ENCODE measurements around the gene ZBTB45.

Gene ZBTB45
- 4.1 to 13.3 reads per million in 2 donors for total RNA-seq

DNA sequence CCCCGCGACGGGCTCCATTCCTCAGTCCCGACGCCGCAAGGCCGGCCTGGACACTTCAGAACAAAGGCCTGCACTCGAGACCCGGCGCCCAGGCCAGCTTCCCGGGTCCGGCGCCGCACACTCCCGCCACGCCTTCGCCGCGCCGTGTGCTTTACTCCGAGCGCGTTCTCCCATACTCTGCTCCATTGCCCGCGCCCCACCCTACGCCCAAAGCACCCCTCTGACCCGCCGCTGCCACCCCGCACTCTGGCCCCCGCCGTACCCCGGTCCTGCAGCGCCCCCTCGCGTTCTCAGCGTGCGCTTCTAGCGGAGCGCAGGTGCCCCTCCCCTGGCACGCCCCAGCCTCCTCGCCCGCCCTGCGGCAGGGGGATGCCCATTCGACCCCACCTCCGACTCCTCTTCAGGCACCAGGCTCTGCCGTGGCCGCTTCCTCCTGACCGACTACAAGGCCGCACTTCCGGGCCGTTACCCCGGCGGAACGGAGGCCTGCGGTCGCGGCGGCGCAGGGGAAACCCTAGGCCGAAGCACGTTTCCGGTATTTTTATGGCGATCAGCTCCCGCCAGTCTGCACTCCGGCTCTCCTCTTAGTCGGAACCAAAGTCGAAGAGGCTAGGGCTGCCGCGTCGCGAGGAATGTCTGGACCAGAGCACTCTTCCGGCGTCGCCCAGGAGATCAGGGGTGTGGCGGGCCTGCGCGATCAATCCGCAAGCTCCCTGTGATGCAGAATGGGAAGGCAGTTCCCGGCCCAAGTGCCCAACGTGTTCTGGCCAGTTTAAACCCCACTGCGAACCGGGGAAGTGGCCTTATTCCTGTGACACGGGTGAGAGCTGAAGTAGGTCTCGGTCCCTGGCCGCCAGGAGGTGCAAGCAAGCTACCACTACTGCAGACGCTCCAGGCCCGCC lies at the start of gene ZBTB45:
Gene ZBTB45, minus strand, starts transcription at position 456 of the 902 bp plus-strand sequence. CDS start 2,137 bp downstream, outside the sequence.
- DNase-seq = peak; percentile 91

DNA sequence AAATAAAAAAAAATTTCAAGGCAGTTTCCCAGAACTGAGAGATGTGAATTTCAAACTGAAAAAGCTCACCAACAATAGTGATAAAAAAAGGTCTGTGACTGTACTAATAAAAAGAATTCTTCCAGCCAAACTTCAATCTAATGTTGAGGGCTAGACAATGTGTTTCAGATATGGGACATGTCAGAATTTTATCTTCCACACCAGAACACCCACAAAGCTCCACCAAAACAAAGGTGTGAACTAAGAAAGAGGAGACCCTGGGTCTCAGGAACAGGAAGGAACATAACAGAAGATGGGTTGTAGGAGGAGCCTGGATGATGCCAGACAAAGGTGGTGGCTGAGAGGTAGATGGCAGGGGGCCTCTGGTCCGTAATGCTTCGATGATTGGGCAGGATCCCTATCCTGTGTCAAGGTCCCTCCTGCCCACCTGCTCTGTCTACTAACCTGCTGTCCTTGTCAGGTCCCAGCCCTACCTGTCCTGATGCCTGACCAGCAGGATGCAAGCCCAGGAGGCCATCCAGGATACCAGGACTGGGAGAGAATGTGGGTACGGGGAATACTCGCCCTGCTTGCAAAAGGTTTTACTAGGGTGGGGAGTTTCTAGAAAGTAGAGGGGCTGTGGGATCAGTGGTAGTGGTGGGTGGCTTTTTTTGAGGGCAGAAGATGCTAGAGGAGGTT lies 49.0 kb upstream of the ZBTB45 start:
- DNase-seq = no peak

DNA sequence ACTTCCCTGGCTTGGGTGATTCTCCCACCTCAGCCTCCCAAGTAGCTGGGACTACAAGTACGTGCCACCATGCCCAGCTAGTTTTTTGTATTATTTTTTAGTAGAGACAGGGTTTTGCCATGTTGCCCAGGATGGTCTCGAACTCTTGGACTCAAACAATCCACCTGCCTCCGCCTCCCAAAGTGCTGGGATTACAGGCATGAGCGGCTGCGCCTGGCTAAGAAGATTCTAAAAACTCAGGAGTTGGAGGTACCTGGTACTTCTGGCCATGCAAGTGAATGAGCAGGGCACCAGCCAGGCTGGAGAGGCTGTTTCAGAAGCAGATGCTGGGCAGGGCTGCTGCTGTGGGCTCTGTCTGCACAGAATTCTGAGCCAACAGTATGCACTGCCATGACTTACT lies 47.4 kb upstream of the ZBTB45 start:
- DNase-seq = no peak

DNA sequence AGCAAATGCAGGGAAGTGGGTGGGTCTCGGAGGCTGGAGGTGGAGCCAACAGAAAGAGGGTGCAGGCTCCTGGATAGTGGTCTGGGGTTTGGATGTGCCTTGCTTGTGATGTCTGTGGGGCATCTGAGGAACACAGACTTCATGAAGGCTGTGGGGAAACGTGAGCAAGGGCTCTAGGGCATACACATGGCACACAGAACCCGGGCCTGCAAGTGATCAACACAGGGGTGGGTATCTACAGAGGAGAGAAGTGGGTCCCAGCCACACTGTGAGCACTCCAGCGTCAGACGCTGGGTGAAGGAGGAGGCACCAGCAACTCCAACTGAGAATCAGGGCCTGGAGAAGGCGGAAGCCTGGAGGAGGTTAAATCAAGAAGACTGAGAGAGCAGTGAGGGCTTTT lies 44.2 kb upstream of the ZBTB45 start:
- DNase-seq = no peak

DNA sequence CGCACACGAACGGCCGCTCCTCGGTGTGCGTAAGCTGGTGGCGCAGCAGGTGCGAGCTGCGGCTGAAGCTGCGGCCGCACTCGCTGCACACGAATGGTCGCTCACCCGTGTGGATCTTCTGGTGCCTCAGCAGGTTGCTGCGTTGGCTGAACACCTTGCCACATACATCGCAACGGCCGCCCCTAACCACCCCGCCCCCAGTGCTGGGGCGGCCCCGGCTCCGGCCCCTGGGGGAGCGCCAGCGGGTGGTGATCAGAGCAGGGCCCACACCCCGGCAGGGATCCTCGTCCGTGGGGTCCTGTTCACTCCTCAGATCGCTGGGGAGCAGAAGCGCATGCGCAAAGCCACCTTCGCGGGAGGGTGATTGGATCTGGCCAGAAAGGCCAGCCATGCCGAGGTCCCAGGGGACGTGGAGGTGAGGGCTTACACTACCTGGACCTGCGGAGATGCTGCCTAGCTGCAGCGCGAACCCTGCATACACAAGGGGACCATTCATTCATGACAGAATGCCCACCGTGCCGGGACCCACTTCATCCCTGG lies 43.5 kb upstream of the ZBTB45 start:
- DNase-seq = no peak

DNA sequence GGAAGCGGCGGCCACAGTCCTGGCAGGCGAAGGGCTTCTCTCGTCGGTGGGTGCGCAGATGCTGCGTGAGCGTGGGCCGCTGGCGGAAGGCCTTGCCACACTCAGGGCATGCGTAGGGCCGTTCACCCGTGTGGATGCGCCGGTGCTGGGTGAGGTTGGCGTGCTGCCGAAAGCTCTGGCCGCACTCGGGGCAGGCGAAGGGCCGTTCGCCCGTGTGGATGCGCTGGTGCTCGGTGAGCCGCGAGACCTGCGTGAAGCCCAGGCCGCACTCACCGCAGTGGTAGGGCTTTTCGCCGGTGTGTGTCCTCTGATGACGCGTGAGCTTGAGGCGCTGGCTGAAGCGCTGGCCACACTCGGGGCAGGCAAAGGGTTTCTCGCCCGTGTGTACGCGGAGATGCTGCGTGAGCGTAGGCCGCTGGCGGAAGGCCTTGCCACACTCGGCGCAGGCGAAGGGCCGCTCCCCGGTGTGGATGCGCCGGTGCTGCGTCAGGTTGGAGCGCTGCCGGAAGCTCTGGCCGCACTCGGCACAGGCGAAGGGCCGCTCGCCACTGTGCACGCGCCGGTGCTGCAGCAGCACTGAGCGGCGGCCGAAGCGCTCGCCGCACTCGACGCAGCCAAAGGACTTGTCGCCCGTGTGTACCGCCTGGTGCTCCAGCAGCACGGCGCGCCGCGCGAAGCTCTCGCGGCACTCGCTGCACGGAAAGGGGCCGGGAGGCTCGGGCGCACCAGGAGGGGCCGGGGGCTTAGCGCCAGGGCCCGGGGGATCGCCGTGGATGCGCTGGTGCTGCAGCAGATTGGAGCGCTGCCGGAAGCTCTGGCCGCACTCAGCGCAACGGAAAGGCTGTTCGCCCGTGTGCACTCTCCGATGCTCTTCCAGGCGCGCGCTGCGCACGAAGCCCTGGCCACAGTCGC lies 42.8 kb upstream of the ZBTB45 start:
- no peak for DNase-seq

DNA sequence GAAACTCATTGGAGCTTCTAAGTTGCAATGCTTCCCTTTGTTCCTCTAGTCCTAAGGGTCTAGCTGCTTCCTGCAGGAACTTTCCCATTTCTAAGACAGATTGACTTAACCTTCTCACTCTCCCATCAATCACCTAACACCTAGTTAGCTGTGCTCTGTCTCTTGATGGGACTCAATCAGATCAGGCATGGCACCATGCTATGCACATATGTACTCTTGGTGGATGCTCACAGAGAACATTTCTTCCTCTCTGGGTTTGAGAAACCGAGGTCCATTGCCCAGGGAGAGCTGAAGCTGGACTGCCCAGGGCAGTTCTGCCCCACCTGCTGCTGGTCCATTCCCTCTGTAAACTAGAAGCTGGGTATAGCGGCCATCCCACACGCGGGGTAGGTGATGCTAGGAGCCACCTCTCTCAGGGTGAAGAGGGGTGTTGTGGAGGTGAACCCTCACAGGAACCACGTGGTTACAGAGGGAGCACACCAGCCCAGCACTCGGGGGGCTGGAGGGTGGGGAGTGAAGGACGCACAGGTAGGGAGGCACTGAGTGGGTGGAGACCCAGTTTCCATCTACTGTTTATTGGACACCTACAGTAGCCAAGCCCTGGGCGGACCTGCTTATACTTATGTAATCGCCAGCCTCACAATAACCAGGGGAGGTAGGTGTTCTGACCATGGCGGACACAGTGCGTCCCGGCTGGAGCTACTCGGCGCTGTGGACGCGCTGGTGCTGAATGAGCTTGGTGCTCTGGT lies 41.9 kb upstream of the ZBTB45 start:
- no peak for DNase-seq

DNA sequence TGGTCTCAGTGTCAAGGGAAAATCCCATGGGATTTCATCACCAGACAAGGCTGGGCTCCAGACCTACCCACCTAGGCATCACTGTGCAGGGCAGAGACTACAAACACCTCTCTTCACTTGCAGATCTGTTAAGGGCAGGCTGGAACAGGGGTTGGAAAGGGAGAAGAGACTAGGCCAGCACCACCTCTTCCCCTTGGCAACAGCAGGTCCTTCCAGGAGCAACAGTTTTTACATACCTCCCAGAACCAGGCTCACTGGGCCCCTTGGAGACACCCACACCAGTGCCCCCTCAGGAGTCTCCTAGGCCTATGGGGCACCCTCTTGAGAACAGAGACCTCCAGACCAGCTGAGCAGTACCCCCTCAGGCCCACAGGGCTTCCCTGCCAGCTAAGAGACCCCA lies 41.3 kb upstream of the ZBTB45 start:
- DNase-seq = no peak

DNA sequence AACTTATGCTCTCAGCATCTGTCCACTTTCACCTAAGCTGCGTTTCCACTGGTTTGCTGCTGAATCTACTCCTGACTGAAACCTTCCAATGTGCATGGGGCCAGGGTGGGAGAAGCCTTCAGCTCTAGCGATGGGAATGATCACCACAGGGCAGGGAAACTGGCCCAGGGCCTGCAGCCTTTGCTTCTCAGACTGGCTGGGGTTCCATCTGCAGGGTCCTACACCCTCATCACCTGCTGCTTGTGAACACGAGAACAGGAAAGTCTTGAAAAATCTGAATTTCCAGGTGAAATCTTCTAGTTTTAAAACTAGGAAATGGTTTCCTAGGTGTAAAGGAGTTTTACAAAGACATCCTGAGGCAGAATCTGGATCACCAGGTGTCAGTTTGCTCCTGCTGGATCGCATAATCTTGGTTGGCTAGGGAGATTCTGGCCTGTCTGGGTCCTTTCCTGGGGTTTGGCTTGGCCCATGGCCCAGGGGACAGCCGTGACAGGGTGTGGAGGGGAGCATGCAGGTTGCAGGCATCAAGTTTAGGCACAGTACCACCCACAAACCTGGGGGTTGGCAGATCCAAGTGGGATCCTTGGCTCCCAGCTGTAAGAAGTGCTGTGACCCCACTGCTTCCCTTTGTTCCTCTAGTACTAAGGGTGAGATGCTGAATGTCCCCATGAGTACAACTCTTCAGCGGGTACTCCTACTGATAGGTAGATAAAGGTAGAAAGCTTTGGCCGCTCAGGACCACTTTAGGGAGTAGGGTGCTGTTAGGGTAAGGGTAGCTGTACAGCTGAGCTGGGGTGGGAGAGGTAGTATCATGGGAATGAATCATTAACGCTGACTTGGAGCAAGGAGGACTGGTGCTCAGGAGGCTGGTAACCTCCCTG lies 40.6 kb upstream of the ZBTB45 start:
- DNase-seq = no peak

DNA sequence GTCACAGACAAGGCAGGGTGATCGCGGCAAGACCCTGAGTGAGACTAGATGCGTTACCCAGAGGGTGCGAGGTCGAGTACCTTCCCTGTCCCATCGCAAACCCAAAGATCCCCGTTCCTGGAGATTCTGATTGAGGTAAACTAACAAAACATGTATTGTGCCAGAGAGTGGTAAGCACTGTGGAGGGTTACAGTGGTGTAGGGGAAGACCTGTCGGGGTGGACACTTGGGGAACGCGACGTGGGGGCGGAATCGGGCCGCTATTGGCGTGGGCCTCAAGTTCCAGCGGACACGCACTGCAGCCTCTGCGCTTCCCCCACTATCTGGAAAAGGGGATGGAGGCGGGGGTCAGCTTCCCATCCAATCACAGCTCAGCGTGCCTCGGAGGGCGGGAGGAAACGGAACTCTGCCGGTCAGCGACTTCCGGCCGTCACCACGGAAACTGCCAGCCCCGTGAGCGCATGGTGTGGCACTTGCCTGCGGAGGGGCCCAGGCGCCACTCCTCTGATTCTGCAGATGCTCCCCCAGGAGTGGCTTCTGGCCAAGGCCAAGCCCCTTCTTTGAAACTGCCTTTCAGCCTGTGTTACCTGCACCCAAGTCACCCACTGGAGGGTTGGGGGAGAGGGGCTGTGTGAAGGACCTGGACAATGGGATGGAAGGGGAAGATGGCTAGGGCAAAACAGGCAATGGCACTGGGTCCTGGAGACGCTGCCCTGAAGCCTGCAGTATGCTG lies 39.8 kb upstream of the ZBTB45 start:
- DNase-seq = no peak

DNA sequence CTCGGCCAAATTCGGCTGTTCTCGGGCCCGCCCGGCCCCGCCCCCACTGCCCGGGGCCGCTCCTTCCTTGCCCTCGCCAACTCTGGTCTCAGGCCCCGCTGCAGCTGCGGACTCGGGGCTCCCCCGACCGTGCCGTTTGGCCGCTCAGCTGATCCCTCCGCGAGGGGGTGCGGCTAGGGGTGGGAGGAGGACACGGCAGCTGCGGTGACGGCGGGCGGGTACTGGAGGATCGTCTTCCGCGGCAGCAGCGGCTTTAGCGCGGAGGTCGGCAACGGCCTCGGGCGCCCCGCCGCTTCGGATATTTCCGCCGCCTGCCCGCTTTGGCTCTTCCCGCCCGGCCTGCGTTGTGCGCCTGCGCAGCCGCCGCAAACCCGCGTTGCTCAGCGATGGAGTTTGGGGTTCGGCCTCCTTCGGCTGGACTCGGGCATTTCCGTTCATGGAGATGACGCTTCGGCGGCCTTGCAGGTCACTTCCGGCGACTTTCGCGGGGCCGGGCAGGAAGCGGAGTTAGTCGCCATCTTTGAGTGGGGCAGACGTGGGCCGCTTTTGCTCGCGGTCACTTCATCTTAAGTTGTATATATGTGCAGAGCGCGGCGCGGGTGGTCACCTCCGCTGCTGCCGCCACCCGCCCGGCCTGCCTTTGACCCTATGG lies 39.1 kb upstream of the ZBTB45 start:
- peak; percentile 99 for DNase-seq

DNA sequence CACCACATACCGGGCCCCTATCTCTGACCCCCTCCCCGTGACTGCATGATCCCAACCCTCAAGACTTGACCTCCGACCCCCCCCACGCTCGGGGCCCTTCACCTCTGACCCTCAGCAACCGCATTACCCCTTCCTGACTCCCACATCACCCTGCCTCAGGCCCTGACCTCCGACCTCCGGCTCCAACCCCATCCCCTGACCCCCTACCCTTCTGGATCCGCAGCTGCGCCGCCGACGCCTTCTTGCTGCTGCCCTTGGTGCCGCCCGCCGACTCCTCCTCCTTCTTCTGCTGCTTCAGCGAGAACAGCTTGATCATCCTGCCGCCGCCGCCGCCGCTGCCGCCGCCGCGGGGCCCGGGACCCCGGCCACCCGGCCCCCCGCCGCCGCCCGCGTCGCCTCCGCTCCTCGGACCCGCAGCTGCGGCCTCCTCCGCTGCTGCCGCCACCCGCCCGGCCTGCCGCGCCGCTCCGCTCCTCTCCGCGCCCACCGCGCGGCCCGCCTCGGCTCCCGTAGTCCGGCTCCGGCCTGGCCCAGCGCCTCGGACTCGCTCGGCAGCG lies 38.5 kb upstream of the ZBTB45 start, which contains the start of gene UBE2M:
Gene UBE2M, minus strand, starts transcription at position 546 of the 557 bp plus-strand sequence. Its CDS starts 230 bp downstream, at position 316.
- DNase-seq = peak; percentile 51

DNA sequence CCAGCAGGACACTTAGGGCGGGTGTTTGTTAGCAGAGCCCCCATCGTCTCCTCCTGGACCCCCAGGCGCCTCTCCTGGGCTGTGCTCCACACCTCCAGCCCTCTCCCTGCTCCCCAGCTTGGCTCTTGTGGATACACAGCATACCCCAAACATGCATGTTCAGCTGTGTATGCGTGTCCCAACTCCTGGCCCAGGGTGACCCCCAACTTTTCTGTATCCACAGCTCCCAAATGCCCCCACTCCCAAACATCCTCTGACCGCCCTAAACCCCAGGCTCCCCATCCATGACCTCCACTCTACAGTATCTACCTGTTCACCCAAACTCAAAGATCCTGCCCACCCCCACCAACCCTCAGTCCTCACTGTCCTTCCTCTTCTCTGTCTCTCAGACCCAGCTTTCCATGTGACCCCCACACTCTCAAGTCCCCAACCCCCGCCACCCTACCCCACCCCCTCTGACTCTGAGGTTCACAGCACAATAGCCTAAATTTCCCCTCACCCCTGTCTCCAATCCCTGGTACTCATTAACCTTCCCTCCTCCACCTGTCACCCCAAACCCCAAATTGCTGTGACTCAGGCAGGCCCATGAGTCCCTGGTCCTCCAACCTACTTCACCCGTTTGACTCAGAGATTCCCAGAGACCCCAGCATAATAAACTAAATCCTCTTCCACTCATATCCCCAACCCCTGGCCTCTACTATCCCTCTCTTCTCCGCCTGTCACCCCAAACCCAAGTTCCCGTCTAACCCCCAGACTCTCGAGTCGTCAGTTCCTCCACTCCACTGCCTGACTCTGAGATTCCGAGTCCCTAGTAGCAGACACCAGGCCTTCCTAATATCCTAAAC lies 37.8 kb upstream of the ZBTB45 start:
- DNase-seq = no peak

DNA sequence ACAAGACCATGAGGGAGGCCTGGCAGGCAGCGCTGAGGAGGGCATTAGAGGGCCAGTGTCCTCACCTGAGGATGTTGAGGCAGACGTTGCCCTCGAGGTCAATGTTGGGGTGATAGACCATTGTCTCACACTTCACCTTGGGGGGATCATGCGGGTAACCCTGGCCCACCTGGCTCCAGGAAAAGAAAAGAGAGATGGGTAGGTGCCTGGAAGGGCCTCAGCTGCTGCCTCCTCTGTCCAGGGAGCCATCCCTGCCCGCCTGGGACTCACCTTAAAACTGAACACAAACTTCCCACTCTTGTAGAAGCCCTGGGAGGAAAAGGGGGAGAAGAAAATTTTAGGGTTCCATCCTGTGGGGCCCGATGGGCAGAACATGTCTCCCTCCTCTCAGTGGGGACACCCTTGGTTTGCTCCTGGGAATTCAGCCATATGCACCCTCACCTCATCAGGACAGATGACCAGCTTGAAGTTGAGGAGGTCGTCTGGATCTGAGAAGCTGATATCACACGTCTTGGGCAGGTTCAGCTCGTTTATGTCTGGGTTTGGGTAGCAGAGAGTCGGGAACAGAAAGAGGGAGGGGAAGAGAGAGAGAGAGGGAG lies 37.1 kb upstream of the ZBTB45 start:
- DNase-seq = no peak

DNA sequence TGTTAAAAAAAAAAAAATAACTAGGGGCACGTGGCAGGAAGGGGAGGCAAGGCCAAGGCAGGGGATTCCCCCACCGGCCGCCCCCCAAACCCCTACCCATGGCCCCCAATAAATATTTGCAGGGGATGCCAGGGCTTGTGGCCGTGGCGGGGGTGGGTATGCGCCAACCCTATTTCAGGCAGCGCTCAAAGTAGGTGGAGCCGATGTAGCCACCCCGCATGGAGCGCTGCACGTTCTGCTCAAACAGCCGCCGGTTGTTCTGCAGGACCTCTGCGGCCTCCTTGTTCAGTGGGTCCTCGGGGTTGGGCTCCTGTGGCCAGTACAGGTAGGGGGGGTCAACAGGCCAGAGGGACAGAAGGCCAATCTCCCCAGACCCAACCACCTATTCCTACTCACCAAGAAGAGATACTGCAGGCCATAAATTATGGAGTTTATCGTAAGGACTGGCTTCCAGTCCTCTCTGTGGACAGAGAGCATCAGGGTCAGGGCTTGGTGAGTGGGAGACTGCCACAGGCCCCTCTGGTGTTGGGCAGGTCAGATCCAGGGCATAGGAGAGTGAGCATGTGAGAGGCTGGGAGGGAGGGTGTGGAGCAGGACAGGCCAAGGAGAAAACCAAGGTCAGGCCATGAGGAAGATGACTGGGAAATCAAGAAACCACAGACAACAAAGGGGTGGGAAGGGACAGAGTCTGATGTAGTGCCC lies 36.5 kb upstream of the ZBTB45 start:
- no peak for DNase-seq

DNA sequence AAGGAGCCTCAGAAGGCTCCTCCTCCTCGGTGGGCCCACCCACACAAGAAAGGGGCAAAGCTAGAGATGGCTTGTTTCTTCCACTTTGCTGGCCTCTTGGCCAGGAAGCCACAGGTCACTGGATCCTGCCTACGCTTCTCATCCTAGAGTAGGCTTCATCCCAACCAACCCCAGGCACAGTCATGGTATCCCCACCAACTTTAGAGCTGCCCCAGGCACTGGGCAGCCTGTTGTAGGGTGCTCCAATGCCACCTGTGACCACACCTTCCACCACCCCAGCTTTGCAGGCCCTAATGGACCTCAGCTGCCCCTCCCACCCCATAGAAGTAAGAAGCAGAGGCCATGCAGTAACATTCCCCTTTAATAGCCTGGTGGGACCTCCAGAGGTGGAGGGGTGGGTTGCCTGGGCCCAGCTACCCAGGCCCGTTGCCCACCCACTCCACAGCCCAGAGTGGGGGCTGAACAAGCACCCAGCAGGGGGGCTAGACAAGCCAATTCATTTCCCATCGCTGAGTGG lies 35.8 kb upstream of the ZBTB45 start:
- DNase-seq = no peak
